GM23248 (cell line): ENCODE results near the gene DSTN. TPM values are rescaled to one million over a fixed set of nuclear protein-coding genes. Genes with fewer than 3 reads are reported as not detected.

Experiments
- DNase-seq: peaks from one replicate; pipeline ENCODE4 v3.0.0-alpha.2; 2015
- H2AFZ ChIP-seq: fragments of 200-600 bp; sonication (generic); 2 replicates; pipeline ENCODE4 v1.6.1; 2016; ENCODE audit warnings: antibody characterized with exemption
- H3F3A ChIP-seq: fragments of 200-600 bp; sonication (generic); 2 replicates; pipeline ENCODE4 v1.6.1; 2016; ENCODE audit warnings: mild to moderate bottlenecking, antibody characterized with exemption, mixed run types; ENCODE audit not compliant: insufficient read depth
- H3K27ac ChIP-seq: fragments of 200-600 bp; sonication (generic); 2 replicates; pipeline ENCODE4 v1.5.1; 2016; ENCODE audit warnings: mild to moderate bottlenecking
- H3K27me3 ChIP-seq: fragments of 200-600 bp; sonication (generic); replicated peaks from 2 replicates; pipeline ENCODE4 v1.6.1; 2016; ENCODE audit warnings: mild to moderate bottlenecking; ENCODE audit not compliant: insufficient read depth
- H3K36me3 ChIP-seq: fragments of 200-600 bp; sonication (generic); 2 replicates; pipeline ENCODE4 v1.6.1; 2016; ENCODE audit warnings: low read depth, mild to moderate bottlenecking
- H3K4me1 ChIP-seq: fragments of 200-600 bp; sonication (generic); 2 replicates; pipeline ENCODE4 v1.6.1; 2016; ENCODE audit warnings: mild to moderate bottlenecking; ENCODE audit not compliant: insufficient read depth
- H3K4me2 ChIP-seq: fragments of 200-600 bp; sonication (generic); one replicate; pipeline ENCODE4 v1.6.1; 2016; ENCODE audit warnings: mild to moderate bottlenecking; ENCODE audit not compliant: unreplicated experiment
- H3K4me3 ChIP-seq: fragments of 200-600 bp; sonication (generic); 2 replicates; pipeline ENCODE4 v1.5.1; 2016; ENCODE audit warnings: mild to moderate bottlenecking
- H3K79me2 ChIP-seq: fragments of 200-600 bp; sonication (generic); 2 replicates; pipeline ENCODE4 v1.6.1; 2016; ENCODE audit warnings: mild to moderate bottlenecking; ENCODE audit not compliant: insufficient read depth
- H3K9ac ChIP-seq: fragments of 200-600 bp; sonication (generic); 2 replicates; pipeline ENCODE4 v1.6.1; 2016; ENCODE audit warnings: mild to moderate bottlenecking
- H3K9me2 ChIP-seq: fragments of 200-600 bp; sonication (generic); 2 replicates; pipeline ENCODE4 v1.6.1; 2016; ENCODE audit warnings: mixed run types, mild to moderate bottlenecking, moderate library complexity; ENCODE audit not compliant: insufficient read depth
- H3K9me3 ChIP-seq: fragments of 200-600 bp; sonication (generic); one replicate; pipeline ENCODE4 v1.6.1; 2017; ENCODE audit warnings: low read depth
- H4K20me1 ChIP-seq: fragments of 200-600 bp; sonication (generic); 2 replicates; pipeline ENCODE4 v1.6.0; 2016; ENCODE audit not compliant: insufficient read depth
- EZH2 ChIP-seq: fragments of 200-600 bp; sonication (generic); IDR thresholded peaks from 2 replicates; pipeline ENCODE4 v1.6.1; 2018; ENCODE audit warnings: antibody characterized with exemption, mild to moderate bottlenecking; ENCODE audit not compliant: insufficient read depth, poor library complexity, severe bottlenecking
- EZH2phosphoT487 ChIP-seq: fragments of 200-600 bp; sonication (generic); IDR thresholded peaks from 2 replicates; pipeline ENCODE4 v1.6.1; 2018; ENCODE audit warnings: antibody characterized with exemption, moderate library complexity, mild to moderate bottlenecking, low read depth; ENCODE audit not compliant: insufficient read depth
- WGBS, 2 experiments: methylation state at CpG; one replicate each; pipeline ENCODE4 v1.1.6; 2015 to 2017; ENCODE audit warnings: low lambda C conversion rate in 2 of 2, low coverage in 1 of 2; ENCODE audit errors: missing lambda C conversion rate in 2 of 2; 5-methylcytosine and 5-hydroxymethylcytosine counted together
- in situ Hi-C: fragments of 300-500 bp; cut with MboI; formaldehyde crosslinking; loops from 2 replicates; pipeline ENCODE4 v1.15.0; 2020
- polyA plus RNA-seq: library from polyadenylated mRNA; unstranded; fragments of >200 nt; fragmentation: Nextera tagmentation; extraction: Ambion mirVana; gene quantifications from 2 replicates; pipeline ENCODE4 v1.2.1, GENCODE V29; 2016
- total RNA-seq: library from RNA; depleted of rRNA; stranded (reverse); fragments of >200 nt; shearing (Covaris generic); gene quantifications from 2 replicates; pipeline ENCODE4 v1.2.3, GENCODE V29; 2014

Gene DSTN
- total and polyA plus RNA-seq, 2 experiments from 2014 or later: 338 to 610 TPM

- H3K9me2 ChIP-seq: no peaks in the 10 kb centered on the region
- no peak overlapping the region for H2AFZ ChIP-seq
- no peaks in the 10 kb centered on the region for H3K27me3 ChIP-seq
- H4K20me1 ChIP-seq: peaks cover 3% of the 10 kb centered on the region; the same call in 1 of the 2 replicates
- 63 to 65% methylated on average over 10 of the region's 10 CpGs for WGBS, 2 experiments
- H3K9me3 ChIP-seq: no peaks in the 10 kb centered on the region
- TF ChIP-seq EZH2: no peak
- TF ChIP-seq EZH2phosphoT487: no peak
- peaks cover 5% of the 10 kb centered on the region; the same call in 1 of the 2 replicates for H3K36me3 ChIP-seq
- no peak overlapping the region for H3K4me2 ChIP-seq
- peak; percentile 60 for DNase-seq
- peaks cover 98% of the 10 kb centered on the region for H3K79me2 ChIP-seq
- in situ Hi-C loops: loop anchor here (25.0 kb wide), 1 partner anchor 642 kb away; the partner anchor contains the start of gene ZNF133
- H3K9ac ChIP-seq: no peak overlapping the region; the same call in 1 of the 2 replicates
- H3K4me1 ChIP-seq: peaks cover 11% of the 10 kb centered on the region
- H3K4me3 ChIP-seq: no peak overlapping the region
- peaks cover 2% of the 10 kb centered on the region; the same call in 1 of the 2 replicates for H3F3A ChIP-seq
- peak overlapping the region; percentile 2; the same call in 1 of the 2 replicates for H3K27ac ChIP-seq
These were observed 75.8 kb downstream of the DSTN start for GRCh38 chr20:17645546-17646208.

- H3K4me2 ChIP-seq: no peak overlapping the region
- WGBS, 2 experiments: 64 to 68% methylated on average over 14 of the region's 14 CpGs
- TF ChIP-seq EZH2phosphoT487 (no peak), EZH2 (no peak)
- no peak overlapping the region for H2AFZ ChIP-seq
- H4K20me1 ChIP-seq: peaks cover 3% of the 10 kb centered on the region; the same call in 1 of the 2 replicates
- in situ Hi-C loops: loop anchor here (25.0 kb wide), 1 partner anchor 641 kb away; the partner anchor contains the start of gene ZNF133
- H3K4me1 ChIP-seq: peaks cover 18% of the 10 kb centered on the region
- peaks cover 98% of the 10 kb centered on the region for H3K79me2 ChIP-seq
- H3K9ac ChIP-seq: no peak overlapping the region; the same call in 1 of the 2 replicates
- H3K9me3 ChIP-seq: no peaks in the 10 kb centered on the region
- no peaks in the 10 kb centered on the region for H3K9me2 ChIP-seq
- peak overlapping the region; percentile 2; the same call in 1 of the 2 replicates for H3K27ac ChIP-seq
- no peak overlapping the region for H3K4me3 ChIP-seq
- peaks cover 8% of the 10 kb centered on the region; the same call in 1 of the 2 replicates for H3F3A ChIP-seq
- H3K27me3 ChIP-seq: no peaks in the 10 kb centered on the region
- H3K36me3 ChIP-seq: peaks cover 1% of the 10 kb centered on the region; the same call in 1 of the 2 replicates
- DNase-seq: no peak
These were observed 76.5 kb downstream of the DSTN start for GRCh38 chr20:17646209-17646960.

GRCh38 chr20:17646961-17647301 is 77.1 kb downstream of the DSTN start:
- WGBS, 2 experiments: 68 to 71% methylated on average over 5 of the region's 5 CpGs

More at GRCh38 chr20:17646961-17647301, 77.1 kb downstream of the DSTN start:
- H3K27me3 ChIP-seq: no peaks in the 10 kb centered on the region
- peaks cover 23% of the 10 kb centered on the region for H3K4me1 ChIP-seq
- peaks cover 3% of the 10 kb centered on the region; the same call in 1 of the 2 replicates for H4K20me1 ChIP-seq
- DNase-seq: no peak
- H3F3A ChIP-seq: peaks cover 14% of the 10 kb centered on the region; the same call in 1 of the 2 replicates
- no peak overlapping the region for H3K27ac ChIP-seq
- H3K4me3 ChIP-seq: no peak overlapping the region
- H3K9me2 ChIP-seq: no peaks in the 10 kb centered on the region
- TF ChIP-seq EZH2phosphoT487 (no peak), EZH2 (no peak)
- H3K4me2 ChIP-seq: no peak overlapping the region
- no peak overlapping the region for H3K9ac ChIP-seq
- in situ Hi-C loops: loop anchor here (25.0 kb wide), 1 partner anchor 640 kb away; the partner anchor contains the start of gene ZNF133
- peaks cover 98% of the 10 kb centered on the region for H3K79me2 ChIP-seq
- no peaks in the 10 kb centered on the region for H3K36me3 ChIP-seq
- H3K9me3 ChIP-seq: no peaks in the 10 kb centered on the region
- no peak overlapping the region for H2AFZ ChIP-seq
